Eye (tissue), 1 donor: ENCODE measurements around the gene RSPRY1.

Source experiments
- DNase-seq: peaks from one replicate; pipeline ENCODE4 v3.0.0-alpha.2; 2015

The RSPRY1 gene

GRCh38 chr16:57185945-57186871, at the start of gene RSPRY1, which contains the start of gene PSME3IP1:
Gene RSPRY1, plus strand, starts transcription at chr16:57186329. Its CDS starts 18,330 bp downstream, at chr16:57204659.
Gene PSME3IP1, minus strand, starts transcription at chr16:57186039. Its CDS starts 12,185 bp downstream, at chr16:57173854.
- DNase-seq, result peak; percentile 100

- DNase-seq, result no peak
These were observed 49.1 kb upstream of the RSPRY1 start for GRCh38 chr16:57137043-57137442.

- DNase-seq, result no peak
These were observed 48.4 kb upstream of the RSPRY1 start for GRCh38 chr16:57137566-57138273.

GRCh38 chr16:57138281-57138935, 47.7 kb upstream of the RSPRY1 start:
- DNase-seq, result no peak

- no peak for DNase-seq
These were observed 45.0 kb upstream of the RSPRY1 start for GRCh38 chr16:57140931-57141668.

- no peak for DNase-seq
These were observed 44.1 kb upstream of the RSPRY1 start for GRCh38 chr16:57141822-57142631.

GRCh38 chr16:57143149-57143921, 42.8 kb upstream of the RSPRY1 start:
- no peak for DNase-seq

- DNase-seq, result no peak
These were observed 42.1 kb upstream of the RSPRY1 start for GRCh38 chr16:57144027-57144426.

- DNase-seq, result no peak
These were observed 40.8 kb upstream of the RSPRY1 start for GRCh38 chr16:57145046-57146021.

- DNase-seq, result no peak
These were observed 40.0 kb upstream of the RSPRY1 start for GRCh38 chr16:57146040-57146647.

- DNase-seq, result no peak
These were observed 39.4 kb upstream of the RSPRY1 start for GRCh38 chr16:57146735-57147134.

GRCh38 chr16:57147381-57148221, 38.5 kb upstream of the RSPRY1 start:
- peak; percentile 60 for DNase-seq

- DNase-seq, result no peak
These were observed 37.6 kb upstream of the RSPRY1 start for GRCh38 chr16:57148481-57148880.

- DNase-seq, result no peak
These were observed 36.7 kb upstream of the RSPRY1 start for GRCh38 chr16:57149391-57149790.

GRCh38 chr16:57150682-57151330, 35.3 kb upstream of the RSPRY1 start:
- DNase-seq, result no peak

- DNase-seq, result no peak
These were observed 34.8 kb upstream of the RSPRY1 start for GRCh38 chr16:57151369-57151768.
